Muscle of leg (tissue), 11 donors: ENCODE measurements around the gene DCN. TPM values are rescaled to one million over a fixed set of nuclear protein-coding genes. Genes with fewer than 3 reads are reported as not detected.

Experiments
- DNase-seq: peaks from one replicate; pipeline ENCODE4 v3.0.0; 2013
- H3K27ac ChIP-seq: one replicate; pipeline ENCODE4 v1.5.1; 2013; ENCODE audit warnings: mild to moderate bottlenecking, low read length, control low read depth
- H3K27me3 ChIP-seq: one replicate; pipeline ENCODE4 v1.6.1; 2013; ENCODE audit warnings: low read length; ENCODE audit not compliant: control insufficient read depth, insufficient read depth
- H3K36me3 ChIP-seq: one replicate; pipeline ENCODE4 v1.6.1; 2013; ENCODE audit warnings: low read length; ENCODE audit not compliant: control insufficient read depth, insufficient read depth
- H3K4me1 ChIP-seq: one replicate; pipeline ENCODE4 v1.6.1; 2013; ENCODE audit warnings: low read length; ENCODE audit not compliant: control insufficient read depth, insufficient read depth
- H3K4me3 ChIP-seq: one replicate; pipeline ENCODE4 v1.5.1; 2013; ENCODE audit warnings: low read length, control low read depth
- H3K9me3 ChIP-seq: replicated peaks from 2 replicates; pipeline ENCODE4 v1.6.1; 2013; ENCODE audit warnings: low read depth, low read length; ENCODE audit not compliant: control insufficient read depth
- WGBS: methylation state at CpG from one replicate; pipeline ENCODE4 v1.1.5; 2013; ENCODE audit warnings: missing lambda C conversion rate; ENCODE audit not compliant: insufficient coverage; 5-methylcytosine and 5-hydroxymethylcytosine counted together
- polyA plus RNA-seq, 8 donors: library from polyadenylated mRNA; unstranded; fragments of 120-200 nt; gene quantifications; one replicate each; pipeline versions ENCODE4 v1.2.1 to v1.2.3, GENCODE V29; 2013; ENCODE audit warnings: inconsistent platforms in 1 of 8, low replicate concordance in 1 of 8; ENCODE audit not compliant: insufficient read length in 8 of 8, insufficient read depth in 1 of 8
- total RNA-seq: library from RNA; stranded (reverse); fragments of 120-200 nt; gene quantifications from one replicate; pipeline ENCODE4 v1.2.4, GENCODE V29; 2013

The DCN gene
- total and polyA plus RNA-seq, 9 donors: 1,075 to 2,946 (median 1,614) TPM

GRCh38 chr12:91191513-91192111 lies 9.0 kb upstream of the DCN start:
- DNase-seq: peak; percentile 57
- Histone ChIP-seq H3K4me1 (peaks cover 3% of the 10 kb centered on the region), H3K9me3 (peaks cover 6% of the 10 kb centered on the region), H3K36me3 (no peaks in the 10 kb centered on the region), H3K27me3 (no peaks in the 10 kb centered on the region), H3K4me3 (no peak overlapping the region), H3K27ac (no peak overlapping the region)
- WGBS: 17% methylated on average over 1 of the region's 2 CpGs

DNA sequence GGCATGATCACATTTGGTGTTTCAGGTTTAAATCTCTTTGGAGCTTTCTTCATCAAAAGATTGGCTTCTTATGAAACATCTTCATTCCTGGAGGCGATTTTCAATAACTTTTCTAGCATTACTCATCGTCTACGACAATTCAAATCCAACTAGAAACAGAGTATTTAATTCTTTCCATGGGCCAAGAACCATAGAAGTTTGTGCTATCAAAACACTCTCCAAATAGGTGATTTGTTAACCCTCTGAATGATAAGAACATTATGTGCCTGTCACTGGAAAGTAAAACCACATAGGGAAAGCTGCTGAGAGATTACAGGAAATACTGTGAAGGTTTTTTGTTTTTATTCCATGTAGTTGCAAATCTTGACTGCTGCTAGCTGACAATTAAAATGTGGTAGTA lies 6.9 kb upstream of the DCN start:
- 45% methylated on average over 2 of the region's 3 CpGs for WGBS
- Histone ChIP-seq H3K4me3 (no peak overlapping the region), H3K27ac (no peak overlapping the region), H3K9me3 (no peaks in the 10 kb centered on the region), H3K4me1 (peaks cover 3% of the 10 kb centered on the region), H3K27me3 (no peaks in the 10 kb centered on the region), H3K36me3 (no peaks in the 10 kb centered on the region)
- DNase-seq: peak; percentile 34

DNA sequence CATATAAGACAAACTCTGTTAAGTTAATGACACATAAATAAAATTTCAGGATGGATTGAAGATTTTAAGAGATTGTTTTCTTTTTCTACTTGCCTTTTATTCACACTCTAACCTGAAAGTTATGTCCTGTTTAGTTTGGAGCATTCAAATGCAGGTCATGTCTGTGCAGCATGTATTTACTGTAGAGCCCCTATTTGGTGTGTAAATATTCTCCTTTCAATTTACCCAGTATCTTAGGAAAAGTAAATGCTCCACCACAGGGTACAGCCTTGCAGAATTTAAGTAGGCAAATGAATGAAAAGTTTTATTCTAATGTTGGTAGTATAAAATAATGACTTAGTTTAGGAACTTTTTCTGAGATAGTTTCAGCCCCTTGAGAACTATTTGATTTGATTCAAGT lies 6.2 kb upstream of the DCN start:
- Histone ChIP-seq H3K27ac (no peak overlapping the region), H3K9me3 (no peaks in the 10 kb centered on the region), H3K4me3 (no peak overlapping the region), H3K36me3 (no peaks in the 10 kb centered on the region), H3K4me1 (peaks cover 3% of the 10 kb centered on the region), H3K27me3 (no peaks in the 10 kb centered on the region)
- DNase-seq: no peak

- Histone ChIP-seq H3K9me3 (no peaks in the 10 kb centered on the region), H3K27ac (no peak overlapping the region), H3K4me1 (peaks cover 2% of the 10 kb centered on the region), H3K27me3 (no peaks in the 10 kb centered on the region), H3K4me3 (no peak overlapping the region), H3K36me3 (no peaks in the 10 kb centered on the region)
- WGBS: no CpG with 5 or more reads among the region's 2 CpGs
- DNase-seq: peak; percentile 29
Measured at GRCh38 chr12:91186156-91186555, 3.5 kb upstream of the DCN start.

GRCh38 chr12:91185421-91185820 lies 2.8 kb upstream of the DCN start:
- no CpG with 5 or more reads among the region's 1 CpG for WGBS
- no peak for DNase-seq

GRCh38 chr12:91183551-91183950 lies 934 bp upstream of the DCN start:
- no peak overlapping the region for H3K4me3 ChIP-seq
- H3K4me1 ChIP-seq: peaks cover 6% of the 10 kb centered on the region
- no peaks in the 10 kb centered on the region for H3K36me3 ChIP-seq
- no peaks in the 10 kb centered on the region for H3K27me3 ChIP-seq
- H3K27ac ChIP-seq: peak overlapping the region; percentile 93
- H3K9me3 ChIP-seq: no peaks in the 10 kb centered on the region
- no CpG with 5 or more reads among the region's 2 CpGs for WGBS
- peak; percentile 88 for DNase-seq

More at GRCh38 chr12:91185421-91185820, 2.8 kb upstream of the DCN start:
- Histone ChIP-seq H3K4me3 (no peak overlapping the region), H3K27me3 (no peaks in the 10 kb centered on the region), H3K9me3 (no peaks in the 10 kb centered on the region), H3K27ac (no peak overlapping the region), H3K4me1 (peaks cover 2% of the 10 kb centered on the region), H3K36me3 (no peaks in the 10 kb centered on the region)

DNA sequence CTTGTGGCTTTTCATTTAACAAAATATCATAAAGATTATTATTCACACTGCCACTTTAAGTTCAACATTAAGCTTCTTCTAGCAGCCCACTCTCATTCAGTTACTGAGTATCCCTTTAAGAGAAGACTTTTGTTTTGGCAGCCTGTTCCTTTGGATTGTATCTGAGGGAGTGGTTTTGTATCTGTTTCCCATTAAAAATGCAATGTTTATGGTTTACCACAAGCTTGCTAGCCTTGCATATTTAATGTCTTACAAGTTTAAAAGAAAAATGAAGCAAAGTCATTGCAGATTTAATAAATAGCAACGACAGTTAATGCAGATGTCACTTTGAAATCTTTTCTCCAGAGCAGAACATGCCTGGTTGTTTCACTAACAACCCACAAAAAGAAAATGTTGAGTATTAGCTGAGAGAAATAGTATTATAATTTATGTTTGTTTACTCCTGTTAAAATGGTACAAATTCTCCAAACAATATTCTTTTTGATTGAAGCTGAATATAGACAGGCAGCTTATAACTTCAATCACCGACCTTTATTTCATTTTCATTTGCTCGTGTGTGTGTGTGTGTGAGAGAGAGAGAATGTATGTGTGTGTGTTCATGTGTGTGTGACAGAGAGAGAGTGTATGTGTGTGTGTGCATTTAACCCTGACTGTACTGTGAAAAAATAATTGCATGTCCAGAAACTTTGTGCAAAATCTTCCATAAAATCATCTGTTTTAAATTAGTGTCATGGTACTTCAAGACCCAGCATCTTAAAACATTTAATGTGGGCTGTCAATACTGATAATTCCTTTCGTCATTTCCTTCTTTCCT lies 1.8 kb downstream of the DCN start:
- H3K27ac ChIP-seq: peak overlapping the region; percentile 93
- H3K36me3 ChIP-seq: no peaks in the 10 kb centered on the region
- no peaks in the 10 kb centered on the region for H3K9me3 ChIP-seq
- H3K4me3 ChIP-seq: peak overlapping the region; percentile 37
- peak; percentile 98 for DNase-seq
- no CpG with 5 or more reads among the region's 4 CpGs for WGBS
- H3K4me1 ChIP-seq: peaks cover 9% of the 10 kb centered on the region
- H3K27me3 ChIP-seq: no peaks in the 10 kb centered on the region

DNA sequence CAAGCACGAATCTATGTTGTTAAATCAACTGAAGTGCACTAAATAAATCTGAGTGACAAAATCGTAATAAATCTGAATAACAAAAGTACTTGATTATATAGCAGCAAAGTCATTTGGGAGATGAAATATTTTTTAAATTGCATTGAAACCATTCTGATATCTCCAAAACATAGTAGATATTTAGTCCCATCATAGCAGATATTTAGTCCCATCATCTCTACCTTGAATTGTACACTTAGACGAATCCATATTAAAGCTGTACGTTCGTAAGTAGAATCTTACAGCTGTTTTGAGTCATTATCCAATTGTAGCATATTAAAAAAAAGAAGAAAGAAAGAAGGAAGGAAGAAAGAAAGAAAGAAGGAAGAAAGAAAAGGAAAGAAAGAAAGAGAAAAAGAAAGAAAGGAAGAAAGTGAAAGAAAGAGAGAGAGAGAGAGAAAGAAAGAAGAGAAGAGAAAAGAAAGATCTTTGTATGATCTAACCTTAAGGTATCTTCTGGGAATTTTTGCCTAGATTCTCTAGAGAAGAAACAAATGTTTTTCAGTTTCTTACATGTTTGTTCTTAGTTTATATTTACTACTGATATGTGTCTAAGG lies 2.6 kb downstream of the DCN start:
- peak overlapping the region; percentile 93 for H3K27ac ChIP-seq
- H3K36me3 ChIP-seq: no peaks in the 10 kb centered on the region
- H3K4me1 ChIP-seq: peaks cover 9% of the 10 kb centered on the region
- WGBS: no CpG with 5 or more reads among the region's 5 CpGs
- H3K9me3 ChIP-seq: no peaks in the 10 kb centered on the region
- no peaks in the 10 kb centered on the region for H3K27me3 ChIP-seq
- peak; percentile 40 for DNase-seq
- H3K4me3 ChIP-seq: peak overlapping the region; percentile 37

GRCh38 chr12:91179315-91179714 lies 3.3 kb downstream of the DCN start:
- peak overlapping the region; percentile 93 for H3K27ac ChIP-seq
- H3K27me3 ChIP-seq: no peaks in the 10 kb centered on the region
- H3K4me3 ChIP-seq: peak overlapping the region; percentile 37
- no peaks in the 10 kb centered on the region for H3K36me3 ChIP-seq
- H3K4me1 ChIP-seq: peaks cover 9% of the 10 kb centered on the region
- no peaks in the 10 kb centered on the region for H3K9me3 ChIP-seq
- 23% methylated on average over 5 of the region's 7 CpGs for WGBS
- DNase-seq: peak; percentile 71

DNA sequence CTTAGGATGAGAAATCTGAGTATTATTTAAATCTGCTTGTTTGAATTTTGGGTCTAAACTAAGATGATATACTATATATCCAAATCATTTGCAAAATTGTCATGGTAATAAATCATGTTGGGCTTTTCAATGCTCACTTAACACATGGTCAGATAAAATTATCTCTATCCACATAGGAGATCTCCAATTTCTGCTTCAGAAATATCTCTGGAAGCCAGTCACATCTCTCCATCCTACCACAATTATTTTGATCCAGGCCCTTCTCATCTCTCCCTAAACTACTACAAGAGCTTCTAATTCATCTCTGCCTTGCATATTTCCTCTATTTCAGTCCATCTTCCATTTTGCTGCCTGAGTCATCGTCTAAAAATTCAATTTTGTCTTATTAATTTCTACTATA lies 3.8 kb downstream of the DCN start:
- H3K4me3 ChIP-seq: peak overlapping the region; percentile 37
- peak overlapping the region; percentile 93 for H3K27ac ChIP-seq
- H3K4me1 ChIP-seq: peaks cover 9% of the 10 kb centered on the region
- H3K27me3 ChIP-seq: no peaks in the 10 kb centered on the region
- peak; percentile 27 for DNase-seq
- no CpG with 5 or more reads among the region's 1 CpG for WGBS
- H3K36me3 ChIP-seq: no peaks in the 10 kb centered on the region
- H3K9me3 ChIP-seq: no peaks in the 10 kb centered on the region
